Fibroblast of skin of left quadriceps (primary cell): ENCODE measurements around the gene ADGRA3.

ENCODE experiments used
- DNase-seq, 2 experiments: peaks; one replicate each; pipeline ENCODE4 v3.0.0-alpha.2; 2013; ENCODE audit warnings: low read depth in 2 of 2

Gene ADGRA3, protein sequence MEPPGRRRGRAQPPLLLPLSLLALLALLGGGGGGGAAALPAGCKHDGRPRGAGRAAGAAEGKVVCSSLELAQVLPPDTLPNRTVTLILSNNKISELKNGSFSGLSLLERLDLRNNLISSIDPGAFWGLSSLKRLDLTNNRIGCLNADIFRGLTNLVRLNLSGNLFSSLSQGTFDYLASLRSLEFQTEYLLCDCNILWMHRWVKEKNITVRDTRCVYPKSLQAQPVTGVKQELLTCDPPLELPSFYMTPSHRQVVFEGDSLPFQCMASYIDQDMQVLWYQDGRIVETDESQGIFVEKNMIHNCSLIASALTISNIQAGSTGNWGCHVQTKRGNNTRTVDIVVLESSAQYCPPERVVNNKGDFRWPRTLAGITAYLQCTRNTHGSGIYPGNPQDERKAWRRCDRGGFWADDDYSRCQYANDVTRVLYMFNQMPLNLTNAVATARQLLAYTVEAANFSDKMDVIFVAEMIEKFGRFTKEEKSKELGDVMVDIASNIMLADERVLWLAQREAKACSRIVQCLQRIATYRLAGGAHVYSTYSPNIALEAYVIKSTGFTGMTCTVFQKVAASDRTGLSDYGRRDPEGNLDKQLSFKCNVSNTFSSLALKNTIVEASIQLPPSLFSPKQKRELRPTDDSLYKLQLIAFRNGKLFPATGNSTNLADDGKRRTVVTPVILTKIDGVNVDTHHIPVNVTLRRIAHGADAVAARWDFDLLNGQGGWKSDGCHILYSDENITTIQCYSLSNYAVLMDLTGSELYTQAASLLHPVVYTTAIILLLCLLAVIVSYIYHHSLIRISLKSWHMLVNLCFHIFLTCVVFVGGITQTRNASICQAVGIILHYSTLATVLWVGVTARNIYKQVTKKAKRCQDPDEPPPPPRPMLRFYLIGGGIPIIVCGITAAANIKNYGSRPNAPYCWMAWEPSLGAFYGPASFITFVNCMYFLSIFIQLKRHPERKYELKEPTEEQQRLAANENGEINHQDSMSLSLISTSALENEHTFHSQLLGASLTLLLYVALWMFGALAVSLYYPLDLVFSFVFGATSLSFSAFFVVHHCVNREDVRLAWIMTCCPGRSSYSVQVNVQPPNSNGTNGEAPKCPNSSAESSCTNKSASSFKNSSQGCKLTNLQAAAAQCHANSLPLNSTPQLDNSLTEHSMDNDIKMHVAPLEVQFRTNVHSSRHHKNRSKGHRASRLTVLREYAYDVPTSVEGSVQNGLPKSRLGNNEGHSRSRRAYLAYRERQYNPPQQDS (N-terminal part only)

GRCh38 chr4:22515888-22516541, at the start of gene ADGRA3:
Gene ADGRA3, minus strand, starts transcription at chr4:22516066. Its CDS starts 282 bp downstream, at chr4:22515784.
- peak; percentile 39 to 47 for DNase-seq

DNA sequence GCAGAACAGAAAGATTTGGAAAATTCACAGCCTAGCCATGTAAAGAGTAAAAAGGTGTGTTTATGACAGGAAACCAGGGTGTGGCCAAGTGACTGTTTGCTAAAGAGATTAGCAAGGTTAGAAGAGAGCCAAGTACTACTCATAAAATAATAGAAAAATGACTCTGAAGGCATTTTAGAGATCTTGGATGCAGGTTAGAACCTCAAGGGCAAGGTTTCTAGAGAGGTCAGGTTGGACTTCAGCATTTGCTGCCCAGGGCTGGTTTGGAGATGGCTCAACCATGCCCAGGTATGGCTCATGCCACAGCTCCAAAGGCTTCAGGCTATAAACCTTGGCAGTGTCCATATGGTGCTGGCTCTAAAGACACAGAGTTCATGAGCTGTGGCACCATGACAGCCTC, 40.6 kb upstream of the ADGRA3 start:
- DNase-seq, result no peak

DNA sequence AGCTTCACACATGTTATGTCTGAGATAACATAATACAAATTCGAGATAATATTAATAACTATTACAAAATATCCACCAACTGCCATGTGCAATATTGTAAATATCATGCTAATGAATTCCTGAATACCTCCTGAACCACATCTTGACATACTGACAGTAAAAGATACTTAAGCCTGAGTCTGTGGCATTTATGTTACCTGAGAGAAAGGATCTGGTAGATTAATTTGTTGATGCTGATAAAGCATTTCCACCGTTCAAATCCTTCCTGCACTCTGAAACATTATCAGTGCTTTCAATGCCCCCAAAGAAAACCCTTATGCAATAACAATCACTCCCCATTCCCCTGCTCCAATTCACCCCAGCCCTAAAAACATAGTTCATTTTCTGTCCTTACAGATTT, 38.8 kb upstream of the ADGRA3 start:
- no peak for DNase-seq

GRCh38 chr4:22553560-22553959, 37.7 kb upstream of the ADGRA3 start:
- DNase-seq, result no peak

DNA sequence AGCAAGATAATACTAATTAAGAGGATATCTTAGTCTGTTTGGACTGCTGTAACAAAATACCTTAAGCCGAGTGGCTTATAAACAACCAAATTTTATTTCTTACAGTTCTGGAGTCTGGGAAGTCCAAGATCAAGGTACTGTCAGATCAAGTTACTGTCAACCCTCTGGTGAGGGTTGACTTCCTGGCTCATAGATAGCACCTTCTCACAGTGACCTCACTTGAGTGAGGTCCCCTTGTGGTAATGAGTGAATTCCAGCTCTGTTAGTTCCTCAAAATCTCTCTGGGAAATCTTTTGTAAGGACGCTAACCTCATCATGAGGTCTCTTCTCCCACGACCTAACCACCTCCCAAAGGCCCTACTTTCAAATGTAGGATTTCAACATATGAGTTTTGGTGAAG, 36.9 kb upstream of the ADGRA3 start:
- DNase-seq, result no peak

DNA sequence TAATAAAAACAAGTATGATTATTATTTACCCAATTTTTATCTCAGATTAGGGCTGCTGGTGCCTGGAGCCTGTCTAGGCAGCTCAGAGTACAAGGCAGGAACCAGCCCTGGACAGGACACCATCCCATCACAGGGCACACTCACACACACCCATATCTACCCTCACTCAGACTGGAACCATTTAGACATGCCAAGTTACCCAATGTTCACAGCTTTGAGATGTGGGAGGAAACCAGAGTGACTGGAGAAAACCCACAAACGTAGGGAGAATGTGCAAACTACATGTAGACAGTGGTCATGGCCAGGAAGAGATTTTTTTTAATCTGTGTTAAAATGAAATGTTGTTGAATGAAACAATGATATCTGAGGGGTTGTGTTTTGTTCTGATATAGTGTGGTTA, 35.7 kb upstream of the ADGRA3 start:
- no peak for DNase-seq

DNA sequence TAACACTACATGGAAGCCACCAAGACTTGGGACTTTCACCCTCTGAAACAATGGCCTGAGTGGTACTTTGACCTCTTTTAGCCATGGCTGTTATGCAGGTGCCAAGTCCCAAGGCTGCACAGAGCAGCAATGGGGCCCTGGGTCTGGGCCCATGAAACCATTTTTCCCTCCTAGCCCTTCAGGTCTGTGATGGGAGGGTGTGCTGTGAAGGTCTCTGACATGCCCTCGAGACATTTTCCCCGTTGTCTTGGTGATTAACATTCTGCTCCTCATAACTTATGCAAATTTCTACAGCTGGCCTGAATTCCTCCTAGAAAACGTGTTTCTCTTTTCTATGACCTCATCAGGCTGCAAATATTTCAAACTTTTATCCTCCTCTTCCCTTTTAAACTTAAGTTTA, 30.4 kb upstream of the ADGRA3 start:
- no peak for DNase-seq

GRCh38 chr4:22539251-22539650, 23.4 kb upstream of the ADGRA3 start:
- DNase-seq, result no peak

- DNase-seq, result no peak
Observed at GRCh38 chr4:22537864-22538263, 22.0 kb upstream of the ADGRA3 start.

GRCh38 chr4:22534374-22534773, 18.5 kb upstream of the ADGRA3 start:
- DNase-seq, result no peak

DNA sequence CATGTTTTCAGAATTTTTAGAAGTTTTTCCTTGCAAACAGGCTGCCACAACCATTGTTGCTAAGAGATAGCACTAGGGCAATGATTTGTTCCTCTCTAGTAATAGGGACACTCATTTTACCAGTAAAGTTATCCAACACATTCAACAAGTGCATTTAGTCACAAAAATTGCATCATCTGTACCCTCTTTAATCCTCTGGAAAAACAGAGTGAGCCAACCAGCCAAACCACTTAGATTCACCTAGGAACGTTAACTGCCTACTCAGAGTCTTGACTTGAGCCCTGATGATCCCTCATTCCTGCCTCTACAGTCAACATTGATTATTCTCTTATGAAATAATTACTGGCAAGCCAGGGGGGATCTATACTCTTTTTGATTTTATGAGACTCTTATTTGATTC, 17.0 kb upstream of the ADGRA3 start:
- DNase-seq, result no peak

DNA sequence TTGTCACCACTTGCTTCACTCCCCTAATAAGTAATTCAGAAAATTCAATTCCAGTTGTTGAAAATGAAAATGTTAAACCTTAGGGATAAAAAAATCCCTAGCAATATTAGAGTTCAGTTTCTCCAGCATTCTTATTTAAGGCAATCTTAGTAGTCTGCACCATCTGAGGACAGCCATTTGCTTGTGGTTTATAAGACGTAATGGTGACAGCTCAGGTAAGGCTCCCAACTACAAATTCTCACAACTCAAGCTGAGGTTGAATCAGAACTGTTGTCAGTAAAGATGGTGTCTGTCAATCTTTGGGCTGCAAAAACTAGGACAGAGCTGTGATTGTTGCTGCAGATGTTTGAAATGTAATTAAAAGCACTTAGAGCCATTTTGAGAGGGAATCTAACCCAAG, 16.3 kb upstream of the ADGRA3 start:
- DNase-seq, result no peak

- no peak for DNase-seq
Observed at GRCh38 chr4:22531311-22532019, 15.6 kb upstream of the ADGRA3 start.

DNA sequence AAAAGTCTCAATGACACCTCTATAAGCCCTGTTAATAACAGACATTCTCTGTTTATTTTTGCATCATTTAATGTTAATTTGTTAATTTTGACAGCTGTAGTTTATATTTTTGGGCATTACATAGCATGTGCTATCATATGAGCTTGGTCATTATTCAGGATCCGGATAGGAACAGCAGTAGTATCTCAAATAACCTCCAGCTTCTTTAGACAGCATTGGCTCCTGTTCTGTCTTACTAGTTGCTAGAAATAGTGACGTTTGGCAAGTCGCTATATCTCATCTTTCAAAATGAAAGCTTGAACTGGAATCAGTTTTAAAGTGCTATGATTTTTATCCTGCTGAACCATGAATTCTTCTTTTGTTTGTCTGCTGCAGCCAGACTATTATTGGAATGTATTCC, 9.0 kb upstream of the ADGRA3 start:
- DNase-seq, result no peak

GRCh38 chr4:22522706-22523501, 7.0 kb upstream of the ADGRA3 start:
- DNase-seq, result no peak

GRCh38 chr4:22522206-22522605, 6.3 kb upstream of the ADGRA3 start:
- no peak for DNase-seq

DNA sequence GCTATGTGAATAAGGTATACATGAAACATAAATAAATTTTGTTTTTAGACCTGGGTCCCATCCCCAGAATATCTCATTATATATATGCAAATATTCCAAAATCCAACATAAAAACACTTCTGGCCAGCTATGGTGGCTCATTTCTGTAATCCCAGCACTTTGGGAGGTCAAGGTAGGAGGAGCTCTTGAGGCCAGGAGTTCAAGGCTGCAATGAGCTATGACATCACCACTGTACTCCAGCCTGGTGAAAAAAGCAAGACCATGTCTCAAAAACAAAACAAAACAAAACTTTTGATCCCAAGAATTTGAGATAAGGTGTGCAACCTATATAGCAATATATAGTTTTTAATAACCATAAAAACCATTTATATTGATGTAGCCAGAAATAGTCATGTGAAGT, 5.4 kb upstream of the ADGRA3 start:
- DNase-seq, result no peak

GRCh38 chr4:22515145-22515887, 550 bp downstream of the ADGRA3 start:
- DNase-seq, result peak; percentile 30 to 35

DNA sequence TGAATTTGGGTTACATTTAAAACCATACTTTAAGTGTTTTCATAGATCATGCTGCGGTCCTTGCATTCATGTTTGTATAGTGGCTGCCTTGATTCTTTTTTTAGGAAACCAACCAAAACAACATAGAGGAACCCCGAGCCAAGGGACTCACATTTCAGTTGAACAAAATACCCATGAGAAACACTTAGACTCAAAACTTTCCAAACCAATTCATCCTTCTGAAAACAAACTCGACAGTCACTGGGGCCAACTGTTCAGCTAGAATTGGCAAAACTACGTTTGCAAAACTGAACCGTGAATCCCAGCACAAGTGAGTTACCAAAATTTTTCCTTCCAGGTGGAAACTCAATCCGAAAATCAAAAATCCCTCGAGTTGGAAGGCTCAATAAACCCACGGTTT, 1.4 kb downstream of the ADGRA3 start:
- DNase-seq, result no peak
